A172 (cell line): ENCODE results near the gene UBE2U. TPM values are rescaled to one million over a fixed set of nuclear protein-coding genes. Genes with fewer than 3 reads are reported as not detected.

Experiments used
- DNase-seq: peaks from one replicate; pipeline ENCODE4 v3.0.0-alpha.2; 2015; ENCODE audit warnings: low spot score
- total RNA-seq: library from RNA; depleted of rRNA; stranded (reverse); fragments of >200 nt; shearing (Covaris generic); gene quantifications from 2 replicates; pipeline ENCODE4 v1.2.3, GENCODE V29; 2014; rRNA removed

UBE2U gene, protein sequence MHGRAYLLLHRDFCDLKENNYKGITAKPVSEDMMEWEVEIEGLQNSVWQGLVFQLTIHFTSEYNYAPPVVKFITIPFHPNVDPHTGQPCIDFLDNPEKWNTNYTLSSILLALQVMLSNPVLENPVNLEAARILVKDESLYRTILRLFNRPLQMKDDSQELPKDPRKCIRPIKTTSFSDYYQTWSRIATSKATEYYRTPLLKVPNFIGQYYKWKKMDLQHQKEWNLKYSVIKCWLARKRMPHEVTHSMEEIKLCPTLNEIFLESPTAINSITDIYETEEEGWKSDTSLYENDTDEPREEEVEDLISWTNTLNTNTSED
- not detected in 2 replicates for total RNA-seq

DNA sequence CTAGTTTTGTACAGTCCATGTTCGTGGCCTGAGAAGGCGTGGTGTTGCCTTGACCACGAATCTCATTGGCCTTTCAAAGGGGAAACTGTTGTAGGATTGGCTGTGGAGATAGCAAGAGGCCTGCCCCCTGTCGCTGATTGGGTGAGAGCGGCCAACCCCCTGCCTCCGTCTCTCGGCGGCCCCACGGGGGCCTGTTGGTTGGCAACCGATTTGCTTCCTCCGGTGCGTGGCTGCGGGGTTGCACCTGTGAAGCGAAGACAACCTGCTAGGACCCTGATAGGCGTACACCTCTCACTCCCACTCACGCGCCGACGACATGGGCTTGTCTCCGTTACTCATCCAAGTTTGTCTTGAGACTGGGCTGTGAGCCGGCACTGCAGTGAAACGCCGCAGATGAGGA lies at the start of gene UBE2U:
Gene UBE2U, plus strand, starts transcription at position 204 of the 400 bp plus-strand sequence. CDS start 428 bp downstream, outside the sequence.
- no peak for DNase-seq

DNA sequence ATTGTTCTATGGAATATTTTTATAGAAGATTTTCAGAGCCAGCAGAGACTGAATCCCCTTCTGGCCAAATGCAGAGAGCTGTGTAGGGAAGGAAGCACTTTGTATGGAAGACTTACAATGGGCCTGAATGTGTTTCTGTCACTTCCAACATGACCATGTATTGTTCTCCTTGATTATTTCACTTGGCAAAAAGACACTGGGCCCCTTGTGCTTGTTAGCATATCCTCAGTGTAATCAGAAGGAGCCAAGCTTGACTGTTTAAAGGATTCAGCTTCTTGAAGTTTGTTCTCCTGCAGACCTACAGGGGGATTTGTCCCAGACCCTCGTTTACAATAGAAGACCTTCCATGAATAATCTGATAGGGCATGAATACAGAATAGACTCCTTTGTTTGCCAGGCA lies 48.1 kb upstream of the UBE2U start:
- DNase-seq = no peak

DNA sequence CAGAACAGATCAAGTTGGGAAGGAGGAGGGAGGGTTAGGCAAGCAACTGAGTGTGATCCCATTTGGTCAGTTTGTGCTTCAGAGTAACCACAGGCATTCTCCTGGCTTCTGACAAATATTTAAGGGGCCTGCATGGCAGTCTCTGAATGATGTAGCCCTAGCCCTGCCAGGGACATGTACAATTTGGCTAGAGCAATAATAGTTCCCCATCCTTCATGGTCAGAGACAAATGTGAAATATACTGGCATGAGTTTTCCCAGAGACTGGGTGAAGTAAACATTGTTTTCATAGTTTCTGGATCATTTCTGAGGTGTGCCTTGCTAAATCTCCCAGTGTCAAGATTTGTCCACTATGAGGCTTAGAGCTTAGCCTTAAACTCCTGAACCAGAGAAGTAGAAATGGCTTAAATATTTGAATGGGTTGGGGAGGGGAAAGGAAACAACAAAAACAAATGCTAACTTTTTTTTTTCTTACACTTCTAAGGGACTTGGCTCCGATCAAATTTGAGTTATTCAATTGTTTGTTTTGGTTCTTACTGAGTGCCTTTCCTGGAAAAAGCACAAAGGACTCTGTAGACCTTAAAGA lies 42.0 kb upstream of the UBE2U start:
- DNase-seq = no peak

DNA sequence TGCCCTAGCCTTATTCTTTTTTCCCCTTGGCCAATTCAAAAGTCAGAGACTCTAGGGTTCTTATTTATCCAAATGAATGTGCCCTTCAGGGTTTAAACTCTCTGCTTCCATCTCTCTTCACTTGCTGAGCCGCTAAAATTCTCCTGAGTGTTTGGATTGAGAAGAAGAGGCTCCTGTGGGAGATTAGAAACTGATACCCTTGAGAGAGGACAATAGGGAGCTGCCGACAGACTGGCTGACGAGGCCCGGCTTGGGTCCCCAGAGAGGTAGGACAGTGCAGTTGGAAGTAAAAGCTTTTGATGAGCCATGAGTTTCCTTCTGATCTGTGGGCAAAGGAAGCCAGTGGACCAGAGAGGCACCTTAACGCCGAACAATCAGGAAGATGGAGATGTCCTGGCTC lies 41.3 kb upstream of the UBE2U start:
- DNase-seq = no peak

DNA sequence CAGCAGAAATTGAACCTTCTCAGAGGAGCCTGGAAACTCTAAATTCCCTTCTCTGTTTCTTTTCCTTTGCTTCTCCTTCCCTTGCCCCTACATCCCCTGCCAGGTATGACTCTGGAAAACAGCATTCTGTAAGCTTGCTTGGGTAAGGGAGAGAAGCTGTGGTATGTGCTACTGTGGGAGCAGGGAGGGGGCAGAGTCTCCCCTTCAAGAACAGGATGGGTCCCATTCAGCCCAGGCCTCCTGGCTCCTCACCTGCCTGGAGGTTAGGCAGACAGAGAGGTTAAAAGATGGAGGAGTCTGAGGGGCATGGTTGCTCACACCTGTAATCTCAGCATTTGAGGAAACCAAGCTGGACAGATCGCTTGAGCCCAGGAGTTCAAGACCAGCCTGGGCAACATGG lies 40.6 kb upstream of the UBE2U start:
- no peak for DNase-seq

DNA sequence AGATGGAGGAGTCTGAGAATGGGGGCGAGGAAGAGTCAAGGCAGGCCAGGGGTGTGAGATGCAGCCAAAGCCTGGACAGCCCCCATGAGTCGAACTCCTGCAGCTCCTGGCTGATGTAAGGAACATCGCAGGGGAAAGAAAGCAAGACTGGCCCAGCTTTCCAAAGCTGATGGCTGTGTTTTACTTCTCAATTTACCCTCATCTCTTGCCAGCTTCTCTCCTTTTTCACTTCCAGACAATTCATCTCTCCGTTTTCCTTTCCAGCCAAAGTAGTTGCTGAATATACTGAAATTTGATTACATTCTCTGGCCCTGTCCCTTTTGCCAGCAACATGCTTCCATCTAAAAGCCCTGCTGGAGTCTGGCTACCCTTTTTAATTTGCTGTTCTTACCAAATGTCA lies 40.0 kb upstream of the UBE2U start:
- no peak for DNase-seq

DNA sequence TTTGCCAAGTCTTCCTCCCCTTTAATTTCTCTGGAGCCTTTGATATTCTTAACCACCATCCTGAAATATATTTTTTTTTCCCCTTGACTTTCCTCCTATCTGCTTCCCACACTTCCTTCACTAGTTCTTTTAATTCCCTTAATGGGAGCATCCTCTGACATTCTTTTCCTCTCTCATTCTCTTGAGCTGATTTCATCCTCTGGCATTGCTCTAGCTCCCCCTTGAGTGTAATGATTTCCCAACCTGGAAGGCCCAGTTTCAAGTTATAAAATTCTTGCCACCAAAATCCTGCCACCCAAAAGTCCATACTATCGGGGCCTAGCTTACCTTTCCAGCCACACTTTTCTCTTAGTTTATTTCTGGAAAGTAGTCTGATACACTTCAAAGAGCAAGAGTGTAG lies 39.5 kb upstream of the UBE2U start:
- peak; percentile 30 for DNase-seq

DNA sequence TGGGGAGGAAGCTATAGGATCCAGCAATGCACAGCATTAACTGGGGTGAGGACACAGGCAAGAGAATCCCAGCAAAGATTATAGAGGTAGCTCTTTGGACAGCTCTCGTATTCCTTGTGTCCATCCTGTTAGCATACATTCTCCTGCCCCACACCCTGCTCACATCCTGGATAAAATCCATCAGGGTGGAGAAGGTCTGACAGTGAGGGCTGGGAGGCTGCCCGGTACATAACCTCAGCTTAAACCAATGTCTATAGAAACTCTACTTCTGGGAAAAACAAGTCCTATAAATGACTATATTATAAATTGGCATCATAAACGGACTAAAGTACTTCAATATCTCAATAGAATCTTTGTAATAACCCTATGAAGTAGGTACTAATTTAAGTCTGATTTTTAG lies 36.8 kb upstream of the UBE2U start:
- no peak for DNase-seq

DNA sequence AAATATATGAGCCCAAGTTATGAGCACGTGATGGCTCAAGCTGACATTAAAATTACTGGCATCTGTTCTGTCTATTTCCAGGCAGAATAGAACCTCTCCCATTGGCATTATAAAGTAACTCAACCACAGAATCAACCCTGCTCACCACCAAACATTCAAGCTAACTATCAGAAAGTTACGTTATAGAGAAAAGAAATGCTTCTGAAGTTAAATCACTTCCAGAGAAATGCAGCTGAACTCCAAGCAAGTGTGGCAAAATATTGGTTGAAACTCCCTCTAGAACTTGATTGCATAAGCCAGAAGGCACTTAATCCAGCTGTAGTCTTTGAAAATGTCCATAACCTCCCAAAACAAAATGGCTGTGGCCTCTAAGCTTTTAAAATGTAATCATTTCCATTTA lies 36.2 kb upstream of the UBE2U start:
- no peak for DNase-seq

DNA sequence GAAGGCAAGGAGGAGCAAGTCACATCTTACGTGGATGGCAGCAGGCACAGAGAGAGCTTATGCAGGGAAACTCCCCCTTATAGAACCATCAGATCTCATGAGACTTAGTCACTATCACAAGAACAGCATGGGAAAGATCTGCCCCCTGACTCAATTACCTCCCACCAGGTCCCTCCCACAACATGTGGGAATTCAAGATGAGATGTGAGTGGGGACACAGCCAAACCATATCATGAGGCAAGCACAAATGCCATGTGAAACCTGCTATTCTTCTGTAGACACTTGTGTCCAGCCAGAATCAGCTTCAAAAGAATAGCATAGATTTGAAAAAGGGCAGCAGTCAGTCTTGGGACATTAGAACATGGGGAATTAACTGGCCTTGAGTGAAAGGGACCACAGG lies 32.2 kb upstream of the UBE2U start:
- DNase-seq = peak; percentile 32

DNA sequence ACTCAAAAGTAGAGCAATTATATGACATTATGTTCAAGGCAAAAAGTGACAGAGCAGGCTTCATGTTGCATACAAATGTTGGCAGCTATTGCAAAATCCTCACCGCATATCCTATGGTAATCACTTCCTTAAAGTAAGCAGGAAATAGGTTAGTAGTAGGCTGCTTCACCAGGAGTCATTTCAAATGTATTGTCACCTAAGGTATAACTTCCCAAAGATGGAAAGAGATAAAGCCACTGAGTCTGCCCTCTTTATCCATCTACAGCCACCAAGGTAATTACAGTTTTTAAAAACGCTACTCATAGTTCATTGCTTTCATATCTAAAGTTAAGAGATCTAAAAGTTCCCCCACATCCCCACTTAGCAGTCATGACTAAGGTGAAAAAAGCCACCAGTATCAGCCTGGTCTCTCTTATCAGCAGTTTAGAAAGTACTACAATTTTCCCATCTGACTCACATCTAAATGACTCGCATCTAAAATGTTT lies 31.6 kb upstream of the UBE2U start:
- DNase-seq = peak; percentile 84

DNA sequence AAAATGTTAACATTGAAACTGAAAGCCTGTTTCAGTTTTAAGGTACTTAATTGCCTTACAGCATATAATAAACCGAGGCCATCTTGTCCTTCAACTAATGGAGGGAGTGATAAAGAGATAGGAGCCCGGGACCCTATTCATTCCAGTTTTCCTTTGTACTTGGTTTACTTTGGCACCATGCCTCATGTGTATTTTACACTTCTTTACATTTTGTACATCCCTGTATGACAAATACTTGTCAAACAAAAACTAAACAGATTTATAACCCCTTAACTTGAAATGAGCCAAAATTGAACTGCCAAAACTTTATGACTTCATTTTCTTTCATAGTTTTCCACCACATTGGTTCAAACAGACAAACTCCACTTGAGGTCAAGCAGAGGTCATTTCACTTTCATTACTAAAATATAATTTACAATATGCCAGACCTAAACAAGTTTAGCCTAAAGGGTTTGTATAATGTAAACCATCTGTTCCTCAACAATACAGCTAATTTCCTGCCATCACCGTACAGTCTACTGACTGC lies 30.9 kb upstream of the UBE2U start:
- DNase-seq = peak; percentile 55

DNA sequence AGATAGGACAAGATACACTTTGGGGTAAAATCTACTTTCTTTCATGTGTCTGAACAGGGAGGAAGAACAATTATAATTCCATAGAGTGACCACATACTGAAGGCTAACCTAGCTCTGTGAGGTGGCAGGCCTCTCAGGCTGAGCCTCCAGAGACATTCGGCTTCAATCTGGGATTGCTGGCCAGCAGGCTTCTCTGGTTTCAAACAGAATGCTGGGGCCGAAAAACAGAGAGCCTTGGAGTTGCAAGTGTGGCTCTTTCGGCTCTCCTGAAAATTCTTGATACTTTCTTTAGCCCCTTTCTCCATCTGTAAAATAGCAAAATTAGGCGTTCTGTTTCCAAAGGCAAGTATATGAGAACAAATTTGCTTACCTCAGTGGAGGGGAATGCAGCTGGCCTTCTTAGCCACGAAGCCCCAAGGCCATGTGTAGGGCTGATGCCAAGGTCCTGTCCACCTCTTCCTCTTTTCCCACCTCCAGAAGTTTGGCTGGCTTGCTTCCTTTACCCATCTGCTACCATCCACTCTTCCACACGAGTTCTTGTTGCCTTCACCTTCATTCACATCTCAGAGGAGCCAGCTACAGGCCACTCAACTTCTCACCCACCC lies 30.0 kb upstream of the UBE2U start:
- DNase-seq = no peak

DNA sequence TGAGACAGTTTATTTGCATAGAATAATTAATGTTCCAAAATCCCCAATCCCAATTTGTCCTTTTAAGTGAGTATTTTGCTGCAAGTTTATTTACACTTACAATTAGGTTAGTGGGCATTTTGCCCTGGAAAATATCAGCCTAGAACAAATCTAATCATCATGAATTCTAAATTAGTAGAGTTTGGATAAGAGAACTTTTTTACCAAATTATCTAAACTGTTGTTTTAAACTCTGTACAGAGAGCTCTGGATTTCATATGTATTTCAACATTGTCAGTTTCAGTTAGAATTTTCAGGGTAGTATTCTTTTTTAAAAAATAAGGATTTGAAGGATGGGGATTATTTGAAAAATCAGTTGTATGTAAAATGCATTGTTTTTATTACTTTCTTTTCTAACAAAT lies 27.8 kb upstream of the UBE2U start:
- DNase-seq = no peak

DNA sequence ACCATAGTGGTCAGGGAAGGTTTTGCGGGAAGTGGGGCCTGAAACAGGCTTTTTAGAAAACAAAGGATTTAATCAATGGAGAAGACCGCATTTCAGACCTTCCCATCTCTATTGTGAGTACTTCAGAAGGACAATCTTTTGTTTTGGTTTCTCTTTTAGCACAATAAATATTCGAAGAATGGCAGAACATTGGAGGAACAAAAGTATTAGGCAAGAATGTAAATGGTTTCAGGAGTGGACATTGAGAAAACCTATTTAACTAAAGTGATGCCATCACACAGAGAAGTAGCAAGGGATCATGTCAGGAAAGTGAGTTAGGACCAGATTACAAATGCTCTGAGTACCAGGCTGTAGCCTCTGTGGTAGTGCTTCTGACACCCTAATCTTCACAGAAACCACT lies 26.8 kb upstream of the UBE2U start:
- DNase-seq = no peak

DNA sequence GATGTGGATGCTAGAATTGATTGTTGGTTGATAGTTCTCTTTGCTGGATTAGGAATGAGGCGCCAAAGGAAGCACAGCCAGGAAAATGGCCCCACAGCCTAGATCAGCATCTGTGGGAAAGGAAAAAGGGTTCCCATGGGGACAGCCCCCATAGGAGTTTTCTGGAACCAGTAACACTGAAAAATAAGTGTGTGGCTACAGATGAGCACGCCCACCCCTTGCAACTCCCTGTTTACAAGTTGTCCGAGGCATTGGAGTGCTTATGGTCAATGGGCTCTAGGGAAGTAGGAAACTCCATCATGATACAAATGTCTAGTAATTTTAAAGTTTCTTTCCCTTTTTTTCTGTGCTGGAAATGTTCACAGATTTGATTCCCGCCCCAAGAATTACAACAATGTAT lies 23.8 kb upstream of the UBE2U start:
- no peak for DNase-seq

DNA sequence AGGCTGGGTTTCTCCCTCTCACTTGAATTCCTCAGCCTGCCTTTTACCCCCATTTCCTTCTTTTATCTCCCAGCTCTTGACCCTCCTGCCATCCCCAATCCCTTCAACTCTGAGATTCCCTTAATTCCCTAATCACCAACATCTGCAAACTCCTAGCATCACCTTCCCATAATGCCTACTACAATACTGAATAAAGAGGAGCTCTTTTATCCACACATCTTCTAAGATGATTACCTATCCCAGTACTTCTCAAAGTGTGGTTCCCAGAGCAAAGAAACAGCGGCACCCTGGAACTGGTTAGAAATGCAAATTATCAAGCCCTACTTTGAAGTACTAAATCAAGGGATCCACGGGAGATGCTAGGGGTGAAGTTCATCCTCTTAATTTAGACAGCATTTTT lies 21.2 kb upstream of the UBE2U start:
- DNase-seq = no peak

DNA sequence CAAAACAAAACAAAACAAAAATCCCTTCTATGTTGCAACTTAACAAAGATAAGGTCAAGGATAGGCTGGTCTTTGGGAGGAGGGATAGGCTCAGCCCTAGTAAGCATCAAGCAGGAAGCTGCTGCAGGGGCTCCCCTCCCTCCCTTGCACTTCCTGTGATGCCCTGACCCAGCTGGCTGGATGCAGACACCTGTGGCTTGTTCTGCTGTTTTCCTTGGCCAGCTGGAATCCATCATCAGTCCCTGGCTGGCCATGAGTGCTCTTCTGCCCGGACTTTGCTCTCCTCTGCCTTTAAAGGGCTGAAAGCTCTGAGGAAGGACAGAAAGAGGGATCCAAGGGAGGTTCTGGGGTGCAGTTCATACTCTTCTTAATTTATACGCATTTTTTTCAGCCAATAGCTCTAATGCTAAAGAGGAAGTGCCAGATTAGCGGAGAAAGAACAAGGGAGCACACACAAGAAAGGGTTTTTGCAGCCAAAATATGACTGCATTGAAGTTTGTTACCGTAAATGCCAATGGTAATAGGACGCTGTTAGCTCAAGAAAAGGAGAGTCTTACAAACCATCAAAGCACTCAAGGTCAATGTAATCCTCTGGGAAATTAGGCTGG lies 19.9 kb upstream of the UBE2U start:
- peak; percentile 24 for DNase-seq

DNA sequence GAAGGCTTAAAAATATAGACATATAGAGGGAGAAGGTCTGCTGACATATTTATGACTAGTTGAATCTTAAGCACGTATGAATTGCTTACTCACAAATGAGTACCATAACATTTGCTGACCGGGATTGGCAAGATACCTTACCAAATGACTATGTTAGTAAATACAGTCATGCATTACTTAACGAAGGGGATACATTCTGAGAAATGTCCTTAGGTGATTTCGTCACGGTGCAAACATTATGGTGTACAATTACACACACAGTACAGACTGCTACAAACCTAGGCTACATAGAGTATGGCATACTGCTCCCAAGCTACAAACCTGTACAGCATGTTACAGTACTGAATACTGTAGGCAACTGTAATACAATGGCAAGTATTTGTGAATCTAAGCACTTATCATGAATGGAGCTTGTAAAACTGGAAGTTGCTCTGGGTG lies 19.4 kb upstream of the UBE2U start:
- no peak for DNase-seq

DNA sequence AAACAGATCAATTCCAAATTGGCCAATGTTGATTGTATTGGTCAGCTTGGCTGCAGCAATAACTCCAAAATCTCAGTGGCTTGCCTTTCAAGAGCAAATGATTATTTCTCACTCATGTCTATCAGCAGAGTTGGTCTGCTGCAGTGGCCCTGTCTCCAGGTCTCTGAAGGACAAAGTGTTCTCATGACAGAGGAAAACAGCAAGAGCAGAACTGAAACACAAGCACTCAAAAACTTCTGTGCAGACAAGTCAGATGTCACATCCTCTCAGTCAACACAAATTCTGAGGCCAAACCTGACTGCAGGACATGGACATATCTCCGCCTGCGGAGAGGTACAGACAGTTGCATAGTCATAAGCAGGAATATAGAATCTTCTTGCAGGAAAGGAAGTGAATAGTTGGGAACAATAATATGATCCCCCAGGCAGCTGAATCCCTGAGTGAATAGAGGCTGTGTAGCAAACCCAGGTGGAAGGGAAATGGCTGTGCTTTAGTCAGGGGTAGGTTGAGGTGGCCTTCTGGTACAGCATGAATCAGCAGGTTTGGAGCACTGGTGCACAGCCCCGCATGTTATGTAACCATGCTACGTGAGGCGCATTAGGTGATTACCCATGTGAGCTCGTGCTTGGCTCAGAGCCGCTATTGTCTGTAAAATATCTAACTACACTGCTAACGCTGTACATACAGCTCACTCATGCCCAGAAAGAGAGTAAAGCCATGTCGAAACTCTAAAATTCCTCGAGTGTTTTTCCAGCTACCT lies 17.1 kb upstream of the UBE2U start:
- DNase-seq = no peak

DNA sequence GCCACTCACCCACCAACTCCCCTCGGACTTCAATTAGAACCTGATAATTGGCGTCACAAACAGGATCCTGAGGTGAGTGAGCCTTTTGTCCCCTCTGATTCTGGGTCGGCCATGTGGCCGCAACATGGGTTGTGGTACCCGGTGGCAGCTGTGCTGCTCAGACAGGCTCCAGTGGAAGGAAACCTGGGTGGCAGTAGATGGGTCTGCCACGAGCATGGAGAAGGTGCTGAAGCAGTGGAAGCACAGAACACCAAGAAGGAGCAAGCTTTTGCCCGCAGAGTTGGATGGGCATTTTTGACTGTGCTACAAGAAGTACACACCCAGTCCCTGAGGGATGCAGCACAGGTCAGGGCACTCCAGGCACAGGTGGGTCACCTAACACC lies 16.5 kb upstream of the UBE2U start:
- DNase-seq = no peak

DNA sequence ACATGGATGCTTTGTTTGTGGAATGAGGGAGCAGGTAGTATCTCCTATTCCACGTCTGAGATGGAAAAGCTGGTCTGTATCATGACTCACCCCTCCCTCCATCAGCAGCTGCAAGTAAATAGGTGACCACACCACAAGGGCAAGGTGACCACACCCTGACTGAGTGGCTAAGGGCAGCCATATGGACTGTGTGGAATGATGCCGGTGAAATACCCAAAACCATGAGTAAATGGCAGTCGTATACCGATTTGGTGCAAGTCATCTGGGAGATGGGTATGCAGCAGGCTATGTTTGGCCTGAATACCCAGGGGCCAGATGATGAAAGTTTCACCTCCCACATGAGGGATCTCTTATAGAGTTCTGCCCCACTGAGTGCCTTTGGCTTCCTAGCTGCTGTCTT lies 15.8 kb upstream of the UBE2U start:
- DNase-seq = peak; percentile 58
